ENCODE measurements around the gene TARDBP.

GRCh38 chr1:11062965-11063401 lies 50.5 kb downstream of the TARDBP start:
- TF ChIP-seq CTCF (IDR thresholded peaks at IDR 0.05) (no peak), POLR2A (IDR thresholded peaks at IDR 0.05) (no peak)
